ENCODE measurements around the gene MICAL2.

- TF ChIP-seq CTCF (IDR thresholded peaks at IDR 0.05) (no peak), POLR2A (IDR thresholded peaks at IDR 0.05) (no peak)
These were observed 108.5 kb downstream of the MICAL2 start for GRCh38 chr11:12218909-12219308.

Data from thyroid gland (tissue), 4 donors.